HEK293T (cell line): ENCODE measurements around the gene GDF11.
A peak's percentile ranks its signal among the peaks of the same experiment; 100 is the strongest.

Source experiments
- CTCF ChIA-PET: fragments of 350-600 bp; formaldehyde crosslinking; extraction: SDS; loops from one replicate; lab custom pipeline; 2021; ENCODE audit warnings: antibody characterized with exemption, inconsistent platforms; lab: Yijun Ruan, JAX
- POLR2A ChIA-PET: fragments of 350-600 bp; formaldehyde crosslinking; extraction: SDS; loops from one replicate; lab custom pipeline; 2020; ENCODE audit warnings: antibody characterized with exemption, inconsistent platforms; lab: Yijun Ruan, JAX
- DNase-seq: peaks from one replicate; pipeline ENCODE4 v3.0.0; 2012; ENCODE audit warnings: mixed read lengths; ENCODE audit errors: extremely low spot score
- ARNT ChIP-seq: fragments of 450-650 bp; IDR thresholded peaks from 2 replicates; pipeline ENCODE4 v1.6.1; 2017; ENCODE audit warnings: mild to moderate bottlenecking
- BHLHE40 ChIP-seq: fragments of 450-650 bp; IDR thresholded peaks from 2 replicates; pipeline ENCODE4 v1.6.1; 2016; ENCODE audit warnings: mild to moderate bottlenecking, moderate library complexity, borderline replicate concordance
- CTBP1 ChIP-seq: fragments of 450-650 bp; IDR thresholded peaks from 2 replicates; pipeline ENCODE4 v1.6.1; 2016; ENCODE audit warnings: borderline replicate concordance
- ELF4 ChIP-seq: fragments of 450-650 bp; IDR thresholded peaks from 2 replicates; pipeline ENCODE4 v1.6.1; 2017; ENCODE audit warnings: antibody characterized with exemption
- FOXA1 ChIP-seq: fragments of 450-650 bp; IDR thresholded peaks from 2 replicates; pipeline ENCODE4 v1.6.1; 2016; ENCODE audit warnings: mild to moderate bottlenecking
- FOXK2 ChIP-seq: fragments of 450-650 bp; IDR thresholded peaks from 2 replicates; pipeline ENCODE4 v1.6.1; 2016; ENCODE audit warnings: mild to moderate bottlenecking
- FOXM1 ChIP-seq: fragments of 450-650 bp; IDR thresholded peaks from 2 replicates; pipeline ENCODE4 v1.6.1; 2017; ENCODE audit warnings: mild to moderate bottlenecking, borderline replicate concordance
- HDGF ChIP-seq: fragments of 450-650 bp; IDR thresholded peaks from 2 replicates; pipeline ENCODE4 v1.6.1; 2017; ENCODE audit warnings: antibody characterized with exemption, borderline replicate concordance
- L3MBTL2 ChIP-seq: fragments of 450-650 bp; conservative IDR thresholded peaks from 2 replicates; pipeline ENCODE4 v1.6.1; 2016; ENCODE audit warnings: mild to moderate bottlenecking
- LEF1 ChIP-seq: fragments of 450-650 bp; IDR thresholded peaks from 2 replicates; pipeline ENCODE4 v1.6.1; 2017; ENCODE audit warnings: mild to moderate bottlenecking, borderline replicate concordance
- NFRKB ChIP-seq: fragments of 450-650 bp; IDR thresholded peaks from 2 replicates; pipeline ENCODE4 v1.6.1; 2016; ENCODE audit warnings: mild to moderate bottlenecking, moderate library complexity
- SP1 ChIP-seq: fragments of 450-650 bp; IDR thresholded peaks from 2 replicates; pipeline ENCODE4 v1.6.1; 2017
- SUZ12 ChIP-seq: fragments of 450-650 bp; IDR thresholded peaks from 2 replicates; pipeline ENCODE4 v1.6.1; 2016; ENCODE audit warnings: mild to moderate bottlenecking
- TARDBP ChIP-seq: fragments of 450-650 bp; IDR thresholded peaks from 2 replicates; pipeline ENCODE4 v1.6.1; 2016
- ZNF384 ChIP-seq: fragments of 450-650 bp; IDR thresholded peaks from 2 replicates; pipeline ENCODE4 v1.6.1; 2016
- TF ChIP-seq, protein P1 (sequence below): fragments of 450-650 bp; IDR thresholded peaks from 2 replicates; pipeline ENCODE4 v1.6.1; 2016

The GDF11 gene

DNA sequence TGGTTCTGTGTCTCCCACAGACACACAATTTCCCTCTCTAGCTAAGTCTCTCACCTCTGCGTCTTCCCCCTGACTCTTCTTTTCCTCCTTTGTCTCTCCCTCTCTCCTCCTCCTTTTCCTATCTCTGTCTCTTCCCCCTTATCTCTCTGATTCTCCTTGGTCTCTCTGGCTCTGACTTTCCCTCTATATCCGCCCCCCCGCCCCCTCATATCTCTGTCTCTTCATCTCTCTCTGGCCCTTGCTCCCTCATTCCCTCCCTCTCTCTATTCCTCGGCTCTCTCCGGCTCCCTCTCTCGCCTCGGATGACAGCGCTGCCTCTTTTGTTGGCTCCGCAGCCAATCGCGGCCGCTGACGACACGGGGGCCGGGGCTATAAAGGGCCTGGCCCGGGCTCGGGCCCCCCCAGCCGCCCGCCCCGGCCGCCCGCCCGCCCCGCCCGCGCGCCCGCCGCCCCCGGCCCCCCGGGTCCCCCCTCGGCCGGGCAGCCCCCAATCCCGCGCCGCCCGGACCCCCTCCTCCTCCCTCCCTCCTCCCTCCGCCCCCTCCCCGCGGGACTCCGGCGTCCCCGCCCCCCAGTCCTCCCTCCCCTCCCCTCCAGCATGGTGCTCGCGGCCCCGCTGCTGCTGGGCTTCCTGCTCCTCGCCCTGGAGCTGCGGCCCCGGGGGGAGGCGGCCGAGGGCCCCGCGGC lies at the start of gene GDF11:
TSS of gene GDF11 (plus strand) at position 404 of the 687 bp plus-strand sequence. CDS start at position 599, 195 bp downstream.
- DNase-seq: peak; percentile 72
- POLR2A ChIA-PET: interaction anchor here (0.7 to 2.7 kb wide), 7 partner anchors 13 to 87 kb away, joined by 3 to 15 read pairs (median 4); partner anchors contain the start of genes DNAJC14, ORMDL2 and SARNP
- TF ChIP-seq L3MBTL2: peak; percentile 38; the same call in 1 of the 2 replicates
- TF ChIP-seq, protein P1, sequence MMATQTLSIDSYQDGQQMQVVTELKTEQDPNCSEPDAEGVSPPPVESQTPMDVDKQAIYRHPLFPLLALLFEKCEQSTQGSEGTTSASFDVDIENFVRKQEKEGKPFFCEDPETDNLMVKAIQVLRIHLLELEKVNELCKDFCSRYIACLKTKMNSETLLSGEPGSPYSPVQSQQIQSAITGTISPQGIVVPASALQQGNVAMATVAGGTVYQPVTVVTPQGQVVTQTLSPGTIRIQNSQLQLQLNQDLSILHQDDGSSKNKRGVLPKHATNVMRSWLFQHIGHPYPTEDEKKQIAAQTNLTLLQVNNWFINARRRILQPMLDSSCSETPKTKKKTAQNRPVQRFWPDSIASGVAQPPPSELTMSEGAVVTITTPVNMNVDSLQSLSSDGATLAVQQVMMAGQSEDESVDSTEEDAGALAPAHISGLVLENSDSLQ: no peak
- CTCF ChIA-PET: interaction anchor here (0.9 to 1.0 kb wide), 3 partner anchors 52 to 296 kb away, joined by 3 to 5 read pairs (median 5); no protein-coding TSS in a partner anchor

DNA sequence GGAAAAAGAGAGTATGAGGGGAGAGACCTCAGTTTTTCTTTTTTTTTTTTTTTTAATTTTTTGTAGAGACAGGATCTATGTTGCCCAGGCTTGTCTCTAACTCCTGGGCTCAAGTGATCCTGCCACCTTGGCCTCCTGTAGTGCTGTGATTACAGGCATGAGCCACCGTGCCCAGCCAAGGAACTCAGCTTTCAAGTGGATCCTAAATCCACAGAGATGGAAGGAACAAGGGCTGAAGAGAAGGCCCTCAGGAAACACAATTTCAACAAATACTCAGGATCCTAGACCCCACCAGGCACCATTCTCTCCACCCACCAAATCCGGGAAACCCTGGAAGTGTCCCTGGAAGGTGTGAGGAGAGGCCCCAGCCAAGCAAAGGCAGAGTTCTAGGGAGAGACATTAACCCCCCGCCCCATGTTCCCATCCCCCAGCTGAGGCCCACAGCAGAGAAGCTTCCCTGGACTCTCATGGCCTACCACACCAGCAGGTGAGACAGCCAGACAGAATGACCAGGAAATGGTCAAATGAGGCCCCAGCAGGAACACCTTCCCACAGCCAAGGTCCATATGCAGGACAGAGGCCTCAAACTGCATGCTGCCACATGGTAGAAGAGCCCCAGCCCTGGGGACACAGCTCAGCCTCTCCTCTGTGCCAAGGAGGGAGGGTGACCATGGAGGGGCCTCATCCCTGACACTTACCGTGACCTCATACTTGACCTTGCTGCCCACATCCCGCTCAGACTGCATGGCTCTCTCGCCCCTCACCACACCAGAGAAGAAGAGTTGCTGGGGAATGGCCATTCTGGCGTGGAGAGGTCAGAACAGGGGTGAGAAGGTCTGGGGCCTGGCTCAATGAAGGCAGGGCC lies 49.4 kb upstream of the GDF11 start:
- POLR2A ChIA-PET: interaction anchor here (2.1 kb wide), 1 partner anchor 12 kb away, joined by 8 read pairs; a partner anchor contains a TSS
- TF ChIP-seq BHLHE40: no peak
- no peak for TF ChIP-seq NFRKB
- no peak for TF ChIP-seq TARDBP
- TF ChIP-seq FOXM1: no peak
- no peak for TF ChIP-seq CTBP1
- no peak for DNase-seq
- CTCF ChIA-PET: no interaction called here

DNA sequence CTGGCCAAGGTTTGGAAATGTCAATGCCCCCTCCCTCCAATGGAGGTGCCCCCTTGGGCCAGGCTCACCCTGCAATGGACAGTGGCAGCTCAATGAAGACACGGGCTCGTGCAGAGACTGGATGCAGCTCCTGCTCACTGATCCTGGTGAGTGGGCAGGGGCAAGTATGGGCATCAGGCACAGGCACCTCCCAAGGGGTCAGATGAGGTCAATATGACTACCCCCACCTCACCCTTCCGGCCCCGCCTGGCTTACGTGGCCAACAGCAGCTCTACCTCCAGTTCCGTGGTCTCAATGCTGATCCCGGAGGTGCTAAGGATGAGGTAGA lies 48.8 kb upstream of the GDF11 start:
- no peak for DNase-seq
- TF ChIP-seq LEF1: no peak
- TF ChIP-seq, protein P1: no peak
- no peak for TF ChIP-seq FOXA1
- no peak for TF ChIP-seq ARNT
- no peak for TF ChIP-seq FOXK2
- TF ChIP-seq NFRKB: no peak
- no peak for TF ChIP-seq ELF4
- no peak for TF ChIP-seq SP1
- TF ChIP-seq TARDBP: no peak
- TF ChIP-seq HDGF: no peak
- no peak for TF ChIP-seq ZNF384
- no peak for TF ChIP-seq FOXM1
- POLR2A ChIA-PET: interaction anchor here (2.1 kb wide), 1 partner anchor 13 kb away, joined by 8 read pairs; a partner anchor contains a TSS
- CTCF ChIA-PET: no interaction called here

DNA sequence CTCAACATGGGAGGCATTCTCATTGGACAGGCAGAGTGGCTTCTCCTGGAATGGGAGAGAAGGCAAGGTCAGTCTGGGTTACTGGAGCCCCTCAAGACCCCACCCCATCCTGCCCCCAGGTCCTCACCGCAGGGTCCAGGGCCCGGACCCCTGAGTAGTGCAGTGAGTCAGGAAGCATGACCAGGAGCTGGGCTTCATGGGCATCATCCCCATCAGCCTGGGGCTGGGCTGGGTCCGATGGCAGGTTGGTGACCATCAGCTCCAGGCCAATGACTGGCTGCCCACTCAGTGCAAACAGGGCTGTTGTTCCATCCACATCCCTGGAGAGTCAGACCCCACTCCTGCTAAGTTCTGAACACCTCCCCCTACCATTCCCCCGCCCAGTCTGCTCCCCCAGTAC lies 48.3 kb upstream of the GDF11 start:
- CTCF ChIA-PET: no interaction called here
- POLR2A ChIA-PET: interaction anchor here (2.1 kb wide), 1 partner anchor 13 kb away, joined by 8 read pairs; a partner anchor contains a TSS
- no peak for DNase-seq
- TF ChIP-seq FOXK2: no peak
- TF ChIP-seq SP1: no peak
- no peak for TF ChIP-seq LEF1
- TF ChIP-seq FOXA1: no peak
- TF ChIP-seq CTBP1: no peak
- no peak for TF ChIP-seq ZNF384
- no peak for TF ChIP-seq BHLHE40
- no peak for TF ChIP-seq ARNT
- TF ChIP-seq TARDBP: no peak
- TF ChIP-seq, protein P1: no peak

DNA sequence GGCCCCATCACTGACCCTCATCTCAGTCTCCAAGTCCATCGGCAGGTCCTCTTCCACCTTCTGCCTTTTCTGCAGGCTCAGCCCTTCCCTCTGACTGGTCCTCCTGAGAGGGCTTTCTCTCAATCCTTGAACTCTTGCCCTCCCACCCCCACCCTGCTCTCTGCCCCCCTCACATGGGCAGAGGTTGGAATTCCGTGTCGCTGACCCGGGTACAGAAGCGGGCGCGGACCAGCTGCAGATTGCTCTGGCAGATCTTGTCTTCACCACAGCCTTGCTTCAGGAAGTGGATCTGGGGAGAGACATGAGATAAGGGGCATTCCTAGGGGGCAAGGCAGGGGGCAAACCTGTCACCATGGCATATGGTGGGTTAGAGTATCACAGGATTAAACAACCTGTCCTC lies 47.6 kb upstream of the GDF11 start:
- TF ChIP-seq ARNT (no peak), SP1 (no peak), HDGF (no peak), L3MBTL2 (no peak), NFRKB (no peak), CTBP1 (no peak), ZNF384 (no peak), SUZ12 (no peak), ELF4 (no peak), FOXK2 (no peak), FOXM1 (no peak)
- TF ChIP-seq, protein P1: no peak
- POLR2A ChIA-PET: interaction anchor here (1.0 to 2.1 kb wide), 5 partner anchors 11 to 34 kb away, joined by 3 to 9 read pairs (median 3); partner anchors contain the start of genes BLOC1S1, CD63 and ITGA7
- no peak for DNase-seq
- CTCF ChIA-PET: interaction anchor here (2.1 to 3.2 kb wide), 2 partner anchors 10 to 14 kb away, joined by 6 to 10 read pairs; a partner anchor contains a TSS
